Measurements from ENCODE around the gene HTR3E.

- TF ChIP-seq POLR2A (IDR thresholded peaks at IDR 0.05; ENCODE audit: low read depth, low read length) (no peak), TAF1 (IDR thresholded peaks at IDR 0.05; ENCODE audit: borderline replicate concordance, low read depth, low read length) (no peak), POLR2AphosphoS5 (IDR thresholded peaks at IDR 0.05; ENCODE audit: low read depth, low read length) (no peak)
Measured at GRCh38 chr3:184082465-184082864, 14.4 kb upstream of the HTR3E start.
